Hepatocyte (in vitro differentiated cells): ENCODE data around the gene AGBL4. TPM values are rescaled to one million over a fixed set of nuclear protein-coding genes. Genes with fewer than 3 reads are reported as not detected.
"Not testable (repeated sequence)": the region's sequence is repeated elsewhere in the genome, so short reads cannot be mapped to it uniquely, and the experiment has no call there.

ENCODE experiments used
- DNase-seq: peaks from one replicate; pipeline ENCODE4 v3.0.0-alpha.2; 2016; ENCODE audit warnings: low spot score
- H2AFZ ChIP-seq: fragments of 200-600 bp; sonication (generic); 2 replicates; pipeline ENCODE4 v1.6.0; 2016; ENCODE audit warnings: antibody characterized with exemption, mild to moderate bottlenecking
- H3K27ac ChIP-seq: fragments of 200-600 bp; sonication (generic); 2 replicates; pipeline ENCODE4 v1.5.1; 2016; ENCODE audit warnings: mild to moderate bottlenecking
- H3K27me3 ChIP-seq: fragments of 200-600 bp; sonication (generic); 2 replicates; pipeline ENCODE4 v1.6.1; 2016
- H3K36me3 ChIP-seq: fragments of 200-600 bp; sonication (generic); replicated peaks from 2 replicates; pipeline ENCODE4 v1.5.1; 2016; ENCODE audit warnings: low read depth; ENCODE audit not compliant: insufficient read depth
- H3K4me1 ChIP-seq: fragments of 200-600 bp; sonication (generic); 2 replicates; pipeline ENCODE4 v1.5.1; 2016; ENCODE audit warnings: mild to moderate bottlenecking, moderate library complexity; ENCODE audit not compliant: insufficient read depth
- H3K4me2 ChIP-seq: fragments of 200-600 bp; sonication (generic); 2 replicates; pipeline ENCODE4 v1.6.0; 2016
- H3K4me3 ChIP-seq: fragments of 200-600 bp; sonication (generic); 2 replicates; pipeline ENCODE4 v1.5.1; 2016; ENCODE audit warnings: mild to moderate bottlenecking
- H3K79me2 ChIP-seq: fragments of 200-600 bp; sonication (generic); 2 replicates; pipeline ENCODE4 v1.6.0; 2017; ENCODE audit warnings: mild to moderate bottlenecking
- H3K9me2 ChIP-seq: fragments of 200-600 bp; sonication (generic); replicated peaks from 2 replicates; pipeline ENCODE4 v1.6.0; 2017; ENCODE audit warnings: mild to moderate bottlenecking; ENCODE audit not compliant: insufficient read depth
- H3K9me3 ChIP-seq: fragments of 200-600 bp; sonication (generic); 2 replicates; pipeline ENCODE4 v1.5.1; 2016; ENCODE audit warnings: low read depth, mild to moderate bottlenecking
- H4K20me1 ChIP-seq: fragments of 200-600 bp; sonication (generic); 2 replicates; pipeline ENCODE4 v1.6.0; 2016; ENCODE audit warnings: mild to moderate bottlenecking; ENCODE audit not compliant: insufficient read depth, poor library complexity, severe bottlenecking
- EZH2 ChIP-seq: fragments of 200-600 bp; sonication (generic); IDR thresholded peaks from 2 replicates; pipeline ENCODE4 v1.6.1; 2016; ENCODE audit warnings: antibody characterized with exemption, mild to moderate bottlenecking, borderline replicate concordance
- EZH2phosphoT487 ChIP-seq: fragments of 200-600 bp; sonication (generic); IDR thresholded peaks from one replicate; pipeline ENCODE4 v1.6.1; 2018; ENCODE audit warnings: antibody characterized with exemption, mild to moderate bottlenecking, low read depth, moderate library complexity; ENCODE audit not compliant: unreplicated experiment, severe bottlenecking
- WGBS: methylation state at CpG from one replicate; pipeline ENCODE4 v1.1.6; 2016; ENCODE audit warnings: low lambda C conversion rate; ENCODE audit errors: missing lambda C conversion rate; 5-methylcytosine and 5-hydroxymethylcytosine counted together
- polyA plus RNA-seq: library from polyadenylated mRNA; unstranded; fragments of >200 nt; fragmentation: Nextera tagmentation; extraction: Ambion mirVana; gene quantifications from 2 replicates; pipeline ENCODE4 v1.2.1, GENCODE V29; 2016
- total RNA-seq: library from RNA; depleted of rRNA; stranded (reverse); fragments of >200 nt; gene quantifications from 2 replicates; pipeline ENCODE4 v1.2.3, GENCODE V29; 2014
- TF ChIP-seq, protein P1 (sequence below): fragments of 200-600 bp; sonication (generic); IDR thresholded peaks from 2 replicates; pipeline ENCODE4 v1.5.1; 2016; ENCODE audit warnings: antibody characterized with exemption, mild to moderate bottlenecking; ENCODE audit not compliant: poor library complexity

AGBL4 gene
- total and polyA plus RNA-seq, 2 experiments from 2014 or later: 0.50 to 0.73 TPM

- 68% methylated on average over 1 of the region's 1 CpG for WGBS
- no peak for DNase-seq
- H3K79me2 ChIP-seq: no peaks in the 10 kb centered on the region
- no peaks in the 10 kb centered on the region for H3K27me3 ChIP-seq
- H3K4me2 ChIP-seq: no peak overlapping the region
- H3K36me3 ChIP-seq: no peaks in the 10 kb centered on the region
- H3K9me2 ChIP-seq: no peaks in the 10 kb centered on the region
- H3K9me3 ChIP-seq: no peaks in the 10 kb centered on the region
- no peak overlapping the region for H3K4me3 ChIP-seq
- H3K27ac ChIP-seq: no peak overlapping the region
- no peak overlapping the region for H2AFZ ChIP-seq
- TF ChIP-seq, protein P1, sequence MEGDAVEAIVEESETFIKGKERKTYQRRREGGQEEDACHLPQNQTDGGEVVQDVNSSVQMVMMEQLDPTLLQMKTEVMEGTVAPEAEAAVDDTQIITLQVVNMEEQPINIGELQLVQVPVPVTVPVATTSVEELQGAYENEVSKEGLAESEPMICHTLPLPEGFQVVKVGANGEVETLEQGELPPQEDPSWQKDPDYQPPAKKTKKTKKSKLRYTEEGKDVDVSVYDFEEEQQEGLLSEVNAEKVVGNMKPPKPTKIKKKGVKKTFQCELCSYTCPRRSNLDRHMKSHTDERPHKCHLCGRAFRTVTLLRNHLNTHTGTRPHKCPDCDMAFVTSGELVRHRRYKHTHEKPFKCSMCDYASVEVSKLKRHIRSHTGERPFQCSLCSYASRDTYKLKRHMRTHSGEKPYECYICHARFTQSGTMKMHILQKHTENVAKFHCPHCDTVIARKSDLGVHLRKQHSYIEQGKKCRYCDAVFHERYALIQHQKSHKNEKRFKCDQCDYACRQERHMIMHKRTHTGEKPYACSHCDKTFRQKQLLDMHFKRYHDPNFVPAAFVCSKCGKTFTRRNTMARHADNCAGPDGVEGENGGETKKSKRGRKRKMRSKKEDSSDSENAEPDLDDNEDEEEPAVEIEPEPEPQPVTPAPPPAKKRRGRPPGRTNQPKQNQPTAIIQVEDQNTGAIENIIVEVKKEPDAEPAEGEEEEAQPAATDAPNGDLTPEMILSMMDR: no peak
- TF ChIP-seq EZH2phosphoT487: no peak
- no peak for TF ChIP-seq EZH2
- H3K4me1 ChIP-seq: no peaks in the 10 kb centered on the region
- H4K20me1 ChIP-seq: no peaks in the 10 kb centered on the region
These were observed 4.0 kb upstream of the AGBL4 start for GRCh38 chr1:50027794-50028193.

- no peak overlapping the region for H3K4me2 ChIP-seq
- no peaks in the 10 kb centered on the region for H3K36me3 ChIP-seq
- H3K27ac ChIP-seq: no peak overlapping the region
- no peaks in the 10 kb centered on the region for H3K79me2 ChIP-seq
- H4K20me1 ChIP-seq: no peaks in the 10 kb centered on the region
- DNase-seq: no peak
- no peaks in the 10 kb centered on the region for H3K9me2 ChIP-seq
- no peak overlapping the region for H3K4me3 ChIP-seq
- no peaks in the 10 kb centered on the region for H3K4me1 ChIP-seq
- 12% methylated on average over 1 of the region's 1 CpG for WGBS
- no peaks in the 10 kb centered on the region for H3K9me3 ChIP-seq
- TF ChIP-seq EZH2: no peak
- no peak for TF ChIP-seq EZH2phosphoT487
- TF ChIP-seq, protein P1: no peak
- H2AFZ ChIP-seq: no peak overlapping the region
- no peaks in the 10 kb centered on the region for H3K27me3 ChIP-seq
These were observed 28.0 kb downstream of the AGBL4 start for GRCh38 chr1:49995734-49996133.

DNA sequence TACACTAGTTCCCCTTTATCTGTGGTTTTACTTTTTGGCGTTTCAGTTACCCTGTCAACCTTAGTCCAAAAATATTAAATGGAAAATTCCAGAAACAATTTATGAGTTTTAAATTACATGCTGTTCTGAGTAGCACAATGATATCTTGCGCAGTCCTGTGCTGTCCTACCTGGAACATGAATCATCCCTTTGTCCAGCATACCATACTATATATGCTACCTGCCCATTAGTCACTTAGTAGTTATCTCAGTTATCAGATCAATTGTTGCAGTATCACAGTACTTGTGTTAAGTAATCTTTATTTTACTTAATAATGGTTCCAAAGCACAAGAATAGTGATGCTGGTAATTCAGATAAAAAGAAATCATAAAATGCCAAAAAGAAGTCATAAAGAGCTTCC lies 52.7 kb downstream of the AGBL4 start:
- no peaks in the 10 kb centered on the region for H4K20me1 ChIP-seq
- H3K36me3 ChIP-seq: no peaks in the 10 kb centered on the region
- H3K27ac ChIP-seq: no peak overlapping the region
- no peak overlapping the region for H3K4me2 ChIP-seq
- TF ChIP-seq EZH2 (no peak), EZH2phosphoT487 (no peak)
- TF ChIP-seq, protein P1: no peak
- H3K9me3 ChIP-seq: peaks cover 3% of the 10 kb centered on the region
- WGBS: 71% methylated on average over 2 of the region's 2 CpGs
- no peaks in the 10 kb centered on the region for H3K4me1 ChIP-seq
- H3K9me2 ChIP-seq: no peaks in the 10 kb centered on the region
- no peaks in the 10 kb centered on the region for H3K79me2 ChIP-seq
- no peak overlapping the region for H2AFZ ChIP-seq
- H3K27me3 ChIP-seq: no peaks in the 10 kb centered on the region
- H3K4me3 ChIP-seq: no peak overlapping the region
- DNase-seq: no peak

GRCh38 chr1:49951385-49951784 lies 72.4 kb downstream of the AGBL4 start:
- Histone ChIP-seq H3K9me3 (no peaks in the 10 kb centered on the region), H3K27ac (no peak overlapping the region), H2AFZ (no peak overlapping the region), H3K27me3 (no peaks in the 10 kb centered on the region), H4K20me1 (no peaks in the 10 kb centered on the region), H3K4me2 (no peak overlapping the region), H3K79me2 (no peaks in the 10 kb centered on the region), H3K36me3 (no peaks in the 10 kb centered on the region), H3K9me2 (no peaks in the 10 kb centered on the region), H3K4me1 (no peaks in the 10 kb centered on the region), H3K4me3 (no peak overlapping the region)
- 63% methylated on average over 3 of the region's 3 CpGs for WGBS
- TF ChIP-seq EZH2phosphoT487: no peak
- TF ChIP-seq EZH2: no peak
- TF ChIP-seq, protein P1: no peak
- no peak for DNase-seq

GRCh38 chr1:49915301-49915700 lies 108.5 kb downstream of the AGBL4 start:
- not testable (repeated sequence) for H3K4me2 ChIP-seq, H3K27me3 ChIP-seq, H3K79me2 ChIP-seq, H3K4me3 ChIP-seq, H2AFZ ChIP-seq, H3K36me3 ChIP-seq, H3K9me3 ChIP-seq, H3K4me1 ChIP-seq, H3K27ac ChIP-seq, DNase-seq, H3K9me2 ChIP-seq, H4K20me1 ChIP-seq
- WGBS: 85% methylated on average over 11 of the region's 11 CpGs
